ENCODE results near the gene MNT.

MNT gene

DNA sequence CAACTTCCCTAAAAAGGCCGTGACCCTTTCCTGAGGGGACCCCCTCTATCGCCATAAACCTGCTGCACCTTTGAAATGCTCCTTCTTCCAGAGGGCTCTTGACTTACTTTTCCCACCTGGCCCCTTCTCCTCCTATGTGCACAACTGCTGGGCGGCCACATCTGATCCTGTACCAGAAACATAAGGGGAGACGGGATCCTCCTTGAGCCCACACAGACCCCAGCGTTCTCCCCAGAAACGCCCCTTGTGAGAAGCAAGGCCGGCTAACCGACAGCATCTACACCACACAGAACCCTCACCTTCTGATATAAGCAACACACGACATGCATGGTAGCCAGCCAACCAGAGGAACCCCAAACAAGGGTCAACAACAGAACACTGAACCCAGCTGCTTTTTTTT is 14.2 kb upstream of the MNT start:
- DNase-seq (ENCODE audit: low spot score) = no peak

DNA sequence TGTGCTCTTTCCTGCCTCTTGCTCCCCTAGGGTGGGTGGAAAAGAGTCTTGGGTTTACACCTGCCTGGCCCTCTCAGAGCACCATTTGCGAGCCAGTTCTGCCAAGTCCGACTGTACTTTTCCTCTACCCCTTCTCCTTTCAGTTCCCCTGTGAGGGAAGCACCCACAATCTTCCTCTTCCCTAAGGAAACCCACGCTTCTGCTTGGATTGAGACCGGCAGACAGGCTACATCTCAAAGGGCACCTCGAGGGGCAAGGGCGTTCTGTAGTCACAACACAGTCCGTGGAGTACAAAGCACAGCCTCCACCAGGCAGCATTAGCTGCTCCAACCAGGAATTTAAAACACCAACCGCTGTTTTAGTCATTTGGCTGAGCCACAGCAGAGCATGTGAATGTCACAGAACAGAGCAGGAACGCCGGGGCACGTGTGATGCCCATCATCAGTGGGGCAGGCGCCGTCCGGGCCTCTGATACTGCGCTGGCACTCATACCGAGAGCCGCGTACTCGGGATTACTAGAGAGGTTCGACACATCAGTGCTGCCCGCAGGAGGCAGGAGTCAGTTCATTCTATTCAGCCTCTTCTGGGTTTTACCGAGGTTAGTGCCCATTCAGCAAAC is 13.7 kb upstream of the MNT start:
- no peak for DNase-seq (ENCODE audit: low spot score)

DNA sequence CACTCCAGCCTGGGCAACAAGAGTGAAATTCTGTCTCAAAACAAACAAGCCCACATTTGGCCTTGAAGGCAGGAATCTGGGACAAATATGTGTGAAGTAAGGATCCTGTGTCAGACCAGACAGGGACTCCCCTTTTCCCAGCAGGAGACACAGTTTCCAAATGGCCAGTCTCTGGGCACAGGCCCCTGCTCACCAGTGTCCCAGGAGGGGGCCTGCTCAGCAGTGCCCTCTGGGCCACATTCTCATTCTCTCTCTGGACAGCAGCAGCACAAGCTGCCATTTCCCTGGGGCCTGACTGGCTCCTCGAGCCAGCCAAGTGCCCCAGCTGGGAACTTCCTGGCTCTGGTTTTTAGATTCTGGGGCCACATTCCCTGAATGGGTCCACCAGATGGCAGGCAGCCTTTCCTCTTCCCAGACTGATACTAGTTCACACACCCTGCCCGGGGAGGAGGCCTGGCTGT is 11.7 kb upstream of the MNT start:
- DNase-seq (ENCODE audit: low spot score) = peak; percentile 58

DNA sequence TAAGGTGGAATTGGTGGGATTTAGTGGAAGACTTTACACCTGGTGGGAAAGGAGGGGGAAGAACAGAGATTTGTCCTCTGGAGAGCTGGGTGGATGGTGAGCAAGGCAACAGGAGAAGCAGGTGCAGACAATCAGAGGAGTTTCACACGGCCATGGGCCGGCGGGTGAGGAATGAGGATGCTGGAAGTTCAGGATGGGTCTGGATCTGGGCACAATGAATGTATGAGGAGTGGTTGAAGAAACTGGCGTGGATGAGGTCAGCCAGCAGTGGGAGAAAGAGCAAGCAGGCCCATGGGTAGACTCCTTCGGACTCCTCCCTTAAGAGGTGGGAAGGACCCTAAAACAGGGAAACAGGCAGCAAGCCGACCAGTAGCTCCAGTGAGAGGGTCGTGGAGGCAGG is 10.1 kb upstream of the MNT start:
- DNase-seq (ENCODE audit: low spot score) = no peak

DNA sequence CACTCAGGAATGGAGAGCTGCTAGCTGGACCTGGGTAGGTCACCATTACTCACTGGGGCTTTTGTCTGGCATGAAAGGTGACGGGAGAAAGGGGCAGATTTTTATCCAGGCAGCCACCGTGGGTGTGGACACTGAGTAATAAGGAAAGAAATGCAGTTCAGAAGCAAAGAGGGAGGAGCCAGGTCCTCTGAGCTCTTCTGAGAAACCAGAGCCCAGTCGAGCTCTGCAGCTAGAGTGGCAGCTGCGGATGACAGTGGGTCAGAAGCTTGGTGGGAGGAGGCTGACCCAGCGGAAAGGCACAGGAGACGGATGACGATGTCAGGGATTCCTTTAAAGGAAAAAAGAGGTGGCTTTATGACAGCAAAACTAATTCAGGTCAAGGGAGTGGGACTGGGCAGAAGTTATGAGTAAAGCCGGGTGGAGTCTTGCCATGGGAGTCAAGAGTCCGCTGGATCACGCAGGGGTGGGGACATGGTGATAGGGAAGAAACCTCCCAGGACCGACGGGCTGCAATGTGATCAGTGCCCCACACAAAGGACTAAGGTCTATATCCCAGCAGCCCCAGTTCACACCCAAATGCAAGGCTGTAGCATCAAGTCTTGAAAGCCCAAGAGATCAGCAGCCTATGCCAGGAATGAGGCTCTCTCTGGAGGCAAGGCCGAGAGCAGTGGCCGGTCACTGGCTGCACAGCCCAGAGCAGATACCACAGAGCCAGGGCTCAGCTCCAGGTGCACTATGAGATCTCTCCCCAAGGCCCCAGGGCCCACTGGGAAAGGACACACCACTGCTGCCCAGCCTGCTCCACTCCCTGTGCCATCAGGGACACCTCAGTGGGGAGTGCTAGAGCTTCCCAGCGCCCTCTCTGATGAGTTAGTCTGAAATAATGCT is 6.3 kb upstream of the MNT start:
- peak; percentile 1 for DNase-seq (ENCODE audit: low spot score)

DNA sequence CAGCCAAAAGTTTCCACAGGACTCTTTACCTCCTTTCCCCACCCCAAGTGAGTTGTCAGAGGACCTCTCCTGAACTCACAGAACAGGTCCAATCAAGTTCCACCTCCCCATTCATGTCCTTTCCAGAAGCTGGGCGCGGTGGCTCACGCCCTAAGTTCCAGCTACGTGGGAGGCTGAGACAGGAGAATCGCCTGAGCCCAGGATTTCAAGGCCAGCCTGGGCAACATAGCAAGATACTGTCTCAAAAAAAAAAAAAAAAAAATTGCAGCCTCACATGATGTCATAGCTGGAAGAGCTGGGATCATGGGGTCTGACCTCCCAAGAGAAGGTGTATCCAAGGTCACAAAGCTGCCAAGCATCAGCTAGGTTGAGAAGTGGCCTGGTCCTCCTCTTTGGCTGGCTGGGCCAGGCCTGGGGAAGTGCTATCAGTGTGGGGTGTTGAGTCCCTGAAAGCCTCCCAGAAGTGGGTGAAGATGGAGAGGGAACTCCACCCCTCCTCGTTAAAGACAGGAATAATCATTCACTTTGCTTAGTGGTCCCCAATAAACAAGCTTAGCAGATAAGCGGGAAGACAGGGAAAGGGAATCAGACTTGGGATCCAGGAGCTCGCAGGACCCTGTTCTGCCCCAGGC is 5.5 kb upstream of the MNT start:
- DNase-seq (ENCODE audit: low spot score) = no peak

DNA sequence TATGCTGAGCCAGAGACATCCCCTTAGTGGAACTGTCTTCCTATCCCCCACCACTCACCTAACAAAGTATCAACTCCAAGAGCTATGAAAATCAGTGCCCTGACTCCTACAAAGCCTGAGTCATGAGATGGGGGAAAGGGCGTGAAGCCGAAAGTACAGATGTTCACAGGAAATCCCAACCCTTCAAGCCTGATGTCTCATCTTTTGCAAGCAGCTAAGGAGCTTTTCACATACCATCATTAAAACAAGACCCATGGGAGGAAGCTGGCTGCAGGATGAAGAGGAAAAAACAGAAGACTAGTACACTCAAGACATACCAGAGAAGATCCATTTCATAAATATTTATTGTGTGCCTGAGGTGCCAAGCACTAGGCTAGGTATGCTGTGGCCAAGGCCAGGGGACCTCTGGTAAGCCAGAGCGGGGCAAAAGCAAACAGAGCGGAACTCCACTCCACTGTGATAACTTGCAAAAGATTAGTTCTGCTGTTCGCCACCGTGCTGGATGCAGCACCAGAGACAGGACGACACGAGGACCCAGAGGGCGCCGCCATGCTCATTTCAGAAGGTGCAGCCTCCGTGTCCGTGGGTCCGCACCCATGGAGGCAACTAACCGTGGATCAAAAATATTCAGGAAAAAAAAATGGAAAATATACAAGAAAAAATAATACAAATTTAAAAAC is 4.5 kb upstream of the MNT start:
- DNase-seq (ENCODE audit: low spot score) = no peak

DNA sequence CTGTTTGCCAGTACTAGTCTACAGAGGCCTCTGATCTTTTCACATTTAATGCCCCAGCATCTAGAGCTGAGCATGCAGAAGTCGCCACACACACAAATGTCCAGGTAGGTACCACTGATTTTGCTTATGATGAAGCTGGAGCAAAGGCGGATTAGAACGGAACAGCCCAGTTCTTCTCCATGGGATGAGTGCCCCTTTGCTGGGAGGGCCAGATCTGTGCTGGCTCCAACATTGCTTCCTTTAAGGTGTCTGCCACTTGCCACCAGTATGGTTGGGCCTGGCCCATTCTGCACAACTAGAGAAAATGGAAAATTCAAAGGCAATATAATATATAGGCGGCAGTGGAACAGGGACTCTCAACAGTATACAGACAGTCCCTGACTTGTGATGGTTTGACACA is 2.2 kb upstream of the MNT start:
- no peak for DNase-seq (ENCODE audit: low spot score)

DNA sequence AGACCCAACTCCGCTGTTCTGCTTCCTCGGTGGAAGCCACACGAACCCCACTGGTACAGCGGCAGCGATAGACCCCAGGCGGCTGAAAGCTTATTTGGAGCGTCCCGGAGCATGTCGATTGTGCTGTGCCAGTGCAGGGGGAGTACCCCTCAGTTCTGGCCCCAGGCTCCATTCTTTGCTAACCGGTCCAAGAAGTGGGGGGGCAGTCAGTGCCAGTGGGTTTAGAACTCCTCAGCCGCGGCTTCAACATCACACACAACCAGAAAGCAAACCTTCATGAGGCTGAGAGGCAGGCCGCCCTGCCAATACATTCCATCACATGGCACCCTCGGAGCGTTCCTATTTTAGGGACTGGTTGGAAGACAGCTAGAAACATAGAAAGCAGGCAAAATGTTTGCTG is 1.7 kb upstream of the MNT start:
- no peak for DNase-seq (ENCODE audit: low spot score)

DNA sequence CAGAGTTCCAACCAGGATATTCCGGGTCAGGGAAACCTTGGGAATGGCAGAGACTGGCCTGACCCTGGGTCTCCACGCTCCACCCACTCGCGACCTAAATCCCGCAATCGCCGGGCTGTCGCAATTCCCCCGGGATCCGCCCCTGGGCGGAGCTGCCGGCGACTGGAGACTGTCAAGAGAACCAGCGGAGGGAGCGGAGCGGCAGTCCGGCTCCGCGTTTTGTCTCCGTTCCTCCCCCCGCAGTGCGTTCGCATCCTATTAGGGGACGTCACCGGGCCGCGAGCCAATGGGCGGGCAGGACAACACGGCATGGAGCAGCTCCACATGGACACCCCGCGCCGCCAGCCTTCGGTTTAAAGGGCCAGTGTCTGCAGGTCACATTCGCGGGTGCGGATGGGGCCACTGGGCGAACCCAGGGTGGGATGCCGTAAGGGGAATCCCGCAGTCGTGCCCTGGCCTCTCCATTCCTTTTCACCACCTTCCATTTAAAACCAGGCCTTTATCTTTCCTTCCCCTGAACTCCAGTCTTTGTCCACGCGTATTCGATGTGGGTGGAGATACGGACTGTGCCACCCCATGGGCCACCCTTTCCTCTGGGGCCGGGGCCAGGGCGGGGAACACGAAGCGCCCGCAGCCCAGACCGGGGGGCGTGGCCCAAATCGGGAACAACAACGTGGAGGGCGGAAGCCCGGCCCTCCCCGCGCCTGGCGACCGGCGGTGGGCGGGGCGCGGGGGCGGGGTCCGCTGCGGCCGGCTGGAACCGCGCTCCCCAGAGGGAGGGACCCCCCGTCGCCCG is 764 bp upstream of the MNT start:
- DNase-seq (ENCODE audit: low spot score) = peak; percentile 99

DNA sequence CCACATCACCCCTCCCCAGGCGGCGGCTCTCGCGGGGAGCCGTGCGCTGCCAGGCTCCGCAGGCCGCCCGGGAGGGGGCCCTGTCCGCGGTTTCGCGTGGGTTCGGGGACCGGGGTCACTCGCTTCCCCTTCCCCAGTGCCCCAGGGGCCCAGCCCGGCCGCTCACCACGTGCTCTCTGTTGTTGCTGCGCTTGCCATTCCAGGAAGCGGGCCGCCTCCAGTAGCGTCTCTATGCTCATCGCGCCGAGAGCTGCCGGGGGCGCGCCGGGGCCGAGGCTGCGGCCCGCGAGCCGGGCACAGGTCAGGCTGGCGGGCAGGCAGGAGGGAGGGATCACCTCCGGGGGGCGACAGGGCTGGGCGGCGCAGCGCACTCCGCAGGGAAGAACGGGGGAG is 390 bp downstream of the MNT start:
- peak; percentile 55 for DNase-seq (ENCODE audit: low spot score)

DNA sequence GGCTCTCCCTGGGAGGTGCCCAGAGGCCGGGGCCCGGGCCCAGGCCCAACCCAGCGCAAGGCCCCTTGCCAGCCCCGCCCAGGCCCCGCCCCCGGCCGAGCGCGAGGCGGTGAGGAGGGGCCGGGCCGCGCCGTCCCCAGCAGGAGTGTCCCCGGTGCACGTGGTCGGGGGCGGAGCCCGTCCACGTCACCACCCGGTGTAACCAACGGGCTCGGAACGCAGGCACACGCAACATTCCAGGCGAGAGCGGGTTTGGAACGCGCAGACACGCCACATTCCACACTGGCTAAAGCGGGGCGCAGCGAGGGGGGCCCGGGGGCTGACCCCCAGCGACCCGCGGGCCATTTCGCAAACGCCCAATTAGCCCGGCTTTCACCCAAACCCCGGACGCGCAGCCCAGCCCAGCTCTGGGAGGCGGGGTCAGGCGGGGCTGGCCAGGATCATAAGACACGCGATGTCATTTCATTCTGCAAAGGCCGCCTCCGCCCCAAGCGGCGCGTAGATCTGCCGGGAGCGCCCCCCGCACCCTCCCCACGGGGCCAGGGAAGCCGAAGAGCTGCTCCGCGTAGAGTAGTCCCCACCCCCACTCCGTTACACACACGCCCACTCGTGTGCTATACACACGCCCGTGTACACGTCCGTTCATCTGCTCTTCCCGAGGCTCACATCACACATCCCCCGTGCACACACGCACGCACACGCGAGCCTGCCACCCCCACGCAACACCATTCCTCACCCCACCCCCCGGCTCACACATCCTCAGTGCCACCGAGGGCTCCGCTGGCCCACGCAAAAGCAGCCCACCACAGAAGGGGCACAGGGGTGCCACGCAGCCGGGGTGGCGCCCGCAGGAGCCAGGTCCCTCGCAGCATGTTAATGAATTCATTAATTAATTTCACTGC is 1.0 kb downstream of the MNT start:
- peak; percentile 97 for DNase-seq (ENCODE audit: low spot score)

DNA sequence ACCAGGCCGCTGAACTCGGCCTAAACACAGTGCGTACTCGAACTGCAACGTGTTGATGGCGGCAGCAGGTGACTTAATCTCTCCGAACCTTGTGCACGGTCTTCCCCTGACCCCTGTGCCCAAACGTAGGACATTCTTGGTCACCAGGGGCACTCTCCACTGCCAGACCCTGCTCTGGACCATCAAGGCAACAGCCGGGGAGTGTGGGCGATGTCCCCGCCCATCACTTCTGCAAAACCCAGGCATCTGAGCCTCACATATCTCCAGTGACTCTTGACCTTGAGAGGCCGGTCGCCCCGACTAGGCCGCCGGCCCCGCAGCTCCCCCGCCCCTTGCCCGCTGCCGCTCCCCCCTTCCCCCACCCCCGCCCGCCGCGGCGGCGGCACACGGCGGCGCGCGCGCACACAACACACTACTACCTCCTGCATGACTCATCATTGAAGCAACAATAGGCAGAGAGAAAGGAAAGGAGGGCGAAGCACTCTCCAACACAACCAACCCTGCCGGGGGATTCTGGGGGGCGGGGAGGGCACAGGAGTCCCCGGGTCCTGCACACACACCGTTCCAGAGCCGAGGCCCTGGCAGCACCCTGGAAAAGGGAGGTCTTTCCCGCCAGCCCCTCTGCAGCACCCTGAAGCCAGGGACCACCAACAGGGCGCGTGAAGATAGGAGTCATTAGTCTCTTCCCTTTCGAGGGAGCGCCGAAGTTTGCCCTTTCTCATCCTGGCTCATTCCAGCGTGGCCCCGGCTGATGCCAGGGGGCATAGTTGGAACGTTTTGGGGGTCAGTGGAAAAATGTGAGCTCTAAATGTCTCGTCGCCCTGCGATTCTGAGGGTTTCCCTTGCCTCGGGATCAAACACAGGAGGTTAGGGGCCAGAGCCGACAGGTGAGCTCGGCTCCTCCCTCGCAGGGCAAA is 1.9 kb downstream of the MNT start:
- peak; percentile 74 for DNase-seq (ENCODE audit: low spot score)

DNA sequence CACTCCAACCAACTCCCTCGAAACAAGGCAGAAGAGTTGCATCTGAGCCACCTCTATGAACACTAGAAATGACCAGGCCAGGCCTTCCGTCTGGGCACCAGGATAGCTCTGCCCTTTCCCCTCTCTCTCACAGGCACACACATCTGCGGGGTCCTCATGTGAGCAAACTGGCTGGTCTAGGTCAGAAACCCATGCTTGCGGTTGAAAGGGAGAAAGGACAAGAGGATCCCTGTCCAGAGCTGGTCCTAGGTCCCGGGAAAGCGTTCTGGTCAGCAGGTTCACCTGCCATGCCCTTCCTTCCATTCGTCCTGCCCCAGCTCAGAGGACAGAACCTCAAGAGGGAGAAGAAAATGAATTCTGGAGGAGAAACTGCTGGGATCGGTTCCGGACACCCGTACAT is 2.7 kb downstream of the MNT start:
- DNase-seq (ENCODE audit: low spot score) = no peak

DNA sequence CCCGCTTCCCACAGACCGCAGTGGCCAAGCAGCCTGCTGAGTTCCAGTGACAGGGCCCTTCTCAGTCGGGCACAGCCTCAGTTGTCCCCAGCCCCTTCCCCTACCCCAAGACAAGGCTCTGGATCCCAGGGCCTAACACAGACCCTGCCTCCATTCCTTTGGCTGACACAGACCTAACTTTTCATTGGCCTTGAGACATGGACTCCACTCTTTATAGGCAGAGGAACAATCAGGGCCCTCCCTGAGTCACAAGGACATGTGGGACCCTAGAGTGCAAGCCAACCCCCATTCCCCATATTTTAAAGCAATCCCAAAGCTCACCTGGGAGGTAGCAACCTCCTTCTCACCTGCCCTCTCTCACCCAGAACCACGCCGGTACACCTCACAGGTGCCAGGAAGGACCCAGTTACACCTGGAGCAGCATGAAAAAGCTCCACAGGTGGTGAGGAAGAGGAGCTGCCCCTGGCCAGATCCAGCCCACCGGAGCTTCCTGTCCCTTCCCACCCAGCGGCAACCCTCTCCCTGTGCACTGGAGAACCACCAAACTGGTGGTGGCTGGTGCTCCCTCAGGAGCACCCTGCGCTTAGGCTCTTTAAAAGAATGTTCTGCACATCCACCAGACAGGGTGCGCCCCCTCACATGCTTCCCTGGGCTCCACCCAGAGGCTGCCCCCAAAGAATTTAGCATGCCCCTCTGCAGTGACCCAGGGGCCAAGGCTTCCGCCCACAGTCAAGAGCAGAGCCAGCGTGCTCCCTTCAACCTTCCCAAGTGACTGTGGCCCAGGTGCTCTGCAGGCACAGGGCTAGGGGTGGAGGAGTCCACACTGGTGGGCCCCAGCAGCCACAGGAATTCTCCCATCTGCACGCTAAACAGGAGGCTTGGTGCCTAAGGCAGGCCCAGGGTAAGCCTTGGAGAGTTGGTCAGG is 3.4 kb downstream of the MNT start:
- DNase-seq (ENCODE audit: low spot score) = no peak

DNA sequence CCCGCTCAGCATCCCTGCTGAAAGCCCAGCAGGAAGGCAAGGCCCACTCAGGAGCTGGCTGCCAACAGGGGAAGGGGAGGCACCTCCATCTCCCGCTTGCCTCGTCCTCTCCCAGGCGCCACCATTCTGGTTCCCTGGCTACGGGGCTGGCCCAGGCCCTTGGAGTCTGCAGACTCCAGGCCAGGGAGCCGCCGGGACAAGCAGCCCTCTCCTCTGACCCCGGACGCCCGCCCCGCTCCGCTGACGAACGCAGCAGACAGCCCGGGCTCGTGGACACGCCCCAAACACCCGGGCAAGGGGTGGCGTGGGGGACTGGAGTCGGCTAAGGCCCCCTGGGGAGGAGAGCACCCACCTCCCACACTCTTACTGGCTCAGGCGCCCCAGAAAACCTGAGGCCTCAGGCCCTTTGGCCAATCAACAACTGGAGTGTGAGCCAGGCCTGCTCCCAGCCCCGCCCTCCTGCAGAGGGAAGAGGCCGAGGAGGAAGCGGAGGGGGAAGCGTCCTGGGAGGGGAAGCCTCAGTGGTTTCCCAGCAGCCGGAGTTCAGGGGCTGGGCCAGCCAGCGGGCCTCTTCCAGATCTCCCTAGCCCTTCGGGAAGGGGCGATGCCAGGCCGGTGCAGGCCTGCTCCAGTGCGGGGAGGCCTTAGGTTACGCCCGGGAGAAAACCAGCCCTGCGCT is 4.2 kb downstream of the MNT start:
- peak; percentile 87 for DNase-seq (ENCODE audit: low spot score)

DNA sequence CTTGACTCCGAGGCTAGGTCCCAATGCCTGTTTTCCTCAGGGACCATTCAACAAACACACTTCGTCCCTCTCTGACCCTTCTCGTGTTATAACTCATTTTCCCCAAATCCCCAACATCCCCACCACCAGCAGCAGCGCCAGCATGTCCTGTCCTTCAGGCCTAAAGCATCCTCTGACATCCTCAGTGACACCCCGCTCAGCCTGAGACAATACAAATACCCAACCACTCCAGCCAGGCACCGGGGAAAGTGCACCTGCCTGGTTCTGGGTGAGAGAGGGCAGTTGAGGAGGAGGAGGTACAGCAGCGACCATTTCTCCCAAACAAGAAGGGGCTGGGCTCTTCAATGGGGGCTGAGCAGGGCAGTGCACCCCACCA is 4.7 kb downstream of the MNT start:
- DNase-seq (ENCODE audit: low spot score) = no peak

All from Ammon's horn (tissue), 1 donor.